ENCODE measurements around the gene MINDY2.

DNA sequence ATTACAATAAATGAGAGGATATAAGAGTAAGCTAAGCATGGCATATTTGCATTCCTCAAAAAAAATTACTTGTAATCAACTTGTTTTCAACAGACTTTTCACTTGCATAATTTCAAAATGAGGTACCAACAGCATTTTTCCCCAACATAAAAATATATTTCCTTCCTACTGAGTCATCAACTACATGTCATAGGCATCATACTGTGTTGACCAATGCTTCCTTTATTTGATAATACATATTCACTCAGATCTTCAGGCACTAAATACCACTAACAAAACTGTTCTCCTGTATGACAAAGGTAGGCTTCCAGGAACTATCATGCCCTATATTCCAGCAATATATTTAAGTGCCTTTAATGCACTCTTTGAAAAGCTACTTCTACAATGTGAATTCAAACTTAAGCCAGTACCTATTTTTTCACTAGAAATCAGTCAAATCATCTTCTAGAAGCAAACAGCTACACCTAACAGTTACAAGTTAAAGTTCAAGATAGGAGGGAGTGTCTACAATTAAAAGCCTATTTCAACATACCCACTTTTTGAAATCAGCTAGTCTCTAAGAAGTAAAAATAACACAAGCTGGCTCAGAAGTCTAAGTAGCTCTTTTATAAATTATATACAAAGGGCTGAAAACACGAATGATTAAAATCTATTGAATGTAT, 32.9 kb upstream of the MINDY2 start:
- TF ChIP-seq, protein P1, sequence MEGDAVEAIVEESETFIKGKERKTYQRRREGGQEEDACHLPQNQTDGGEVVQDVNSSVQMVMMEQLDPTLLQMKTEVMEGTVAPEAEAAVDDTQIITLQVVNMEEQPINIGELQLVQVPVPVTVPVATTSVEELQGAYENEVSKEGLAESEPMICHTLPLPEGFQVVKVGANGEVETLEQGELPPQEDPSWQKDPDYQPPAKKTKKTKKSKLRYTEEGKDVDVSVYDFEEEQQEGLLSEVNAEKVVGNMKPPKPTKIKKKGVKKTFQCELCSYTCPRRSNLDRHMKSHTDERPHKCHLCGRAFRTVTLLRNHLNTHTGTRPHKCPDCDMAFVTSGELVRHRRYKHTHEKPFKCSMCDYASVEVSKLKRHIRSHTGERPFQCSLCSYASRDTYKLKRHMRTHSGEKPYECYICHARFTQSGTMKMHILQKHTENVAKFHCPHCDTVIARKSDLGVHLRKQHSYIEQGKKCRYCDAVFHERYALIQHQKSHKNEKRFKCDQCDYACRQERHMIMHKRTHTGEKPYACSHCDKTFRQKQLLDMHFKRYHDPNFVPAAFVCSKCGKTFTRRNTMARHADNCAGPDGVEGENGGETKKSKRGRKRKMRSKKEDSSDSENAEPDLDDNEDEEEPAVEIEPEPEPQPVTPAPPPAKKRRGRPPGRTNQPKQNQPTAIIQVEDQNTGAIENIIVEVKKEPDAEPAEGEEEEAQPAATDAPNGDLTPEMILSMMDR (IDR thresholded peaks at IDR 0.05) = no peak
- TF ChIP-seq POLR2A (IDR thresholded peaks at IDR 0.05) = no peak
